A549 (cell line): Measurements from ENCODE around the gene CACNA2D2. TPM values are rescaled to one million over a fixed set of nuclear protein-coding genes. Genes with fewer than 3 reads are reported as not detected.

ENCODE experiments used
- ATAC-seq, 2 experiments: fragments of 200-7000 bp in 1 of 2; fragments of >200 bp in 1 of 2; cut with Nextera tagmentation in 1 of 2; cut with Tn5 transposase in 1 of 2; 3 replicates each; pipeline versions ENCODE4 v1.8.0 to v1.9.1; 2018 to 2020; ENCODE audit warnings: mild to moderate bottlenecking in 1 of 2, moderate library complexity in 1 of 2
- CTCF ChIA-PET: fragments of 300-600 bp; sonication (Branson Sonifier 250); formaldehyde crosslinking; extraction: SDS; loops from one replicate; lab custom pipeline; 2021; ENCODE audit warnings: antibody characterized with exemption, inconsistent platforms; lab: Yijun Ruan, JAX
- POLR2A ChIA-PET: fragments of 350-600 bp; formaldehyde crosslinking; extraction: SDS; loops from one replicate; lab custom pipeline; 2021; ENCODE audit warnings: antibody characterized with exemption, inconsistent platforms; lab: Yijun Ruan, JAX
- DNase-seq, 2 experiments: peaks; one replicate each; pipeline versions ENCODE4 v3.0.0 to v3.0.0-alpha.2; 2011 to 2016; ENCODE audit warnings: low read depth in 1 of 2, low spot score in 1 of 2
- FAIRE-seq: peaks from 2 replicates; lab custom pipeline; 2011; peaks lifted over from hg19 to GRCh38; lab: Jason Lieb, UNC
- H3K27ac ChIP-seq, 2 experiments: fragments of >200 bp; sonication (Bioruptor Twin); formaldehyde crosslinking; 3 replicates each; pipeline ENCODE4 v1.5.1; 2016 to 2017
- H3K4me1 ChIP-seq: fragments of >200 bp; sonication (Bioruptor Twin); formaldehyde crosslinking; 3 replicates; pipeline ENCODE4 v1.6.1; 2016
- H3K4me2 ChIP-seq: fragments of >200 bp; sonication (Bioruptor Twin); formaldehyde crosslinking; 3 replicates; pipeline ENCODE4 v1.6.1; 2016
- H3K4me3 ChIP-seq: fragments of >200 bp; sonication (Bioruptor Twin); formaldehyde crosslinking; 3 replicates; pipeline ENCODE4 v1.5.1; 2016
- H3K9me3 ChIP-seq: fragments of >200 bp; sonication (Bioruptor Twin); formaldehyde crosslinking; 3 replicates; pipeline ENCODE4 v1.6.1; 2016
- CBX2 ChIP-seq: fragments of 200-600 bp; sonication (generic); IDR thresholded peaks from 2 replicates; pipeline ENCODE4 v1.6.1; 2016; ENCODE audit warnings: low read depth, mild to moderate bottlenecking, borderline replicate concordance
- CBX8 ChIP-seq: fragments of 200-600 bp; sonication (generic); IDR thresholded peaks from 2 replicates; pipeline ENCODE4 v1.6.1; 2016
- CEBPB ChIP-seq, 2 experiments: fragments of >200 bp in 1 of 2; sonication (Bioruptor Twin) in 1 of 2; formaldehyde crosslinking in 1 of 2; IDR thresholded peaks; 2 replicates each; pipeline ENCODE4 v1.6.1; 2012 to 2016
- CHD2 ChIP-seq: fragments of 150-350 bp; IDR thresholded peaks from 2 replicates; pipeline ENCODE4 v1.6.1; 2014; ENCODE audit warnings: low read length; ENCODE audit not compliant: partially characterized antibody
- E2F6 ChIP-seq: IDR thresholded peaks from 2 replicates; pipeline ENCODE4 v1.6.1; 2012; ENCODE audit warnings: low read depth, borderline replicate concordance
- EHF ChIP-seq: fragments of 250-450 bp; sonication (Bioruptor Pico); IDR thresholded peaks from 2 replicates; pipeline ENCODE4 v1.5.0; 2020; ENCODE audit warnings: mild to moderate bottlenecking
- EHMT2 ChIP-seq: fragments of 200-600 bp; sonication (generic); IDR thresholded peaks from 2 replicates; pipeline ENCODE4 v1.6.1; 2016; ENCODE audit warnings: antibody characterized with exemption, low read depth, mild to moderate bottlenecking, moderate library complexity
- EP300 ChIP-seq, 2 experiments: fragments of >200 bp; sonication (Bioruptor Twin); formaldehyde crosslinking; IDR thresholded peaks; 2 replicates in 1 of 2; 3 replicates in 1 of 2; pipeline ENCODE4 v1.6.1; 2016 to 2017
- FOSB ChIP-seq: fragments of 250-450 bp; sonication (Bioruptor Pico); IDR thresholded peaks from 2 replicates; pipeline ENCODE4 v1.5.0; 2020; ENCODE audit warnings: mild to moderate bottlenecking, moderate library complexity
- FOSL2 ChIP-seq, 2 experiments: fragments of 450-650 bp in 1 of 2; fragments of >200 bp in 1 of 2; sonication (Bioruptor Twin) in 1 of 2; formaldehyde crosslinking; IDR thresholded peaks; 2 replicates each; pipeline versions ENCODE4 v1.5.0 to v1.6.1; 2016 to 2020; ENCODE audit warnings: mild to moderate bottlenecking in 1 of 2, moderate library complexity in 1 of 2
- FOXS1 ChIP-seq: fragments of 250-450 bp; sonication (Bioruptor Pico); IDR thresholded peaks from 2 replicates; pipeline ENCODE4 v1.5.0; 2020; ENCODE audit warnings: mild to moderate bottlenecking, moderate library complexity
- GATA3 ChIP-seq: IDR thresholded peaks from 2 replicates; pipeline ENCODE4 v1.6.1; 2012; ENCODE audit warnings: borderline replicate concordance
- HMGXB4 ChIP-seq: fragments of 250-450 bp; sonication (Bioruptor Pico); IDR thresholded peaks from 2 replicates; pipeline ENCODE4 v1.5.0; 2021; ENCODE audit warnings: mild to moderate bottlenecking, moderate library complexity, borderline replicate concordance
- HOXB13 ChIP-seq: fragments of 250-450 bp; sonication (Bioruptor Pico); IDR thresholded peaks from 2 replicates; pipeline ENCODE4 v1.5.0; 2020; ENCODE audit warnings: low read depth, mild to moderate bottlenecking, moderate library complexity
- HOXB5 ChIP-seq: fragments of 250-450 bp; sonication (Bioruptor Pico); IDR thresholded peaks from 2 replicates; pipeline ENCODE4 v1.5.0; 2020; ENCODE audit warnings: mild to moderate bottlenecking, moderate library complexity
- JUN ChIP-seq, 2 experiments: fragments of >200 bp; sonication (Bioruptor Twin); formaldehyde crosslinking; IDR thresholded peaks; 2 replicates in 1 of 2; 3 replicates in 1 of 2; pipeline ENCODE4 v1.6.1; 2016 to 2017
- JUNB ChIP-seq: fragments of >200 bp; sonication (Bioruptor Twin); formaldehyde crosslinking; IDR thresholded peaks from 2 replicates; pipeline ENCODE4 v1.6.1; 2016
- KDM1A ChIP-seq: fragments of 200-600 bp; sonication (generic); IDR thresholded peaks from 2 replicates; pipeline ENCODE4 v1.6.1; 2016; ENCODE audit warnings: low read depth, mild to moderate bottlenecking
- MAZ ChIP-seq: fragments of 150-350 bp; IDR thresholded peaks from 2 replicates; pipeline ENCODE4 v1.6.1; 2014; ENCODE audit warnings: antibody characterized with exemption, low read depth, low read length, borderline replicate concordance
- MYC ChIP-seq: IDR thresholded peaks from 2 replicates; pipeline ENCODE4 v1.6.1; 2012; ENCODE audit warnings: mild to moderate bottlenecking, inconsistent platforms, low read length, improper control_type of control experiment, borderline replicate concordance
- NPAS2 ChIP-seq: fragments of 250-450 bp; sonication (Bioruptor Pico); IDR thresholded peaks from 2 replicates; pipeline ENCODE4 v1.8.0; 2022; ENCODE audit warnings: mild to moderate bottlenecking, moderate library complexity, borderline replicate concordance
- NR3C1 ChIP-seq: fragments of >200 bp; sonication (Bioruptor Twin); formaldehyde crosslinking; IDR thresholded peaks from 3 replicates; pipeline ENCODE4 v1.6.1; 2017
- POLR2AphosphoS2 ChIP-seq: conservative IDR thresholded peaks from 2 replicates; pipeline ENCODE4 v1.6.1; 2012; ENCODE audit warnings: low read length, improper control_type of control experiment, inconsistent platforms
- SMC3 ChIP-seq: fragments of >200 bp; sonication (Bioruptor Twin); formaldehyde crosslinking; IDR thresholded peaks from 3 replicates; pipeline ENCODE4 v1.6.1; 2018; ENCODE audit warnings: inconsistent platforms
- TFCP2L1 ChIP-seq: fragments of 250-450 bp; sonication (Bioruptor Pico); IDR thresholded peaks from 2 replicates; pipeline ENCODE4 v1.5.0; 2021; ENCODE audit warnings: mild to moderate bottlenecking
- TP53 ChIP-seq: fragments of 250-450 bp; sonication (Bioruptor Pico); IDR thresholded peaks from 2 replicates; pipeline ENCODE4 v1.5.0; 2021; ENCODE audit warnings: mild to moderate bottlenecking, moderate library complexity
- ZSCAN20 ChIP-seq: fragments of 250-450 bp; sonication (Bioruptor Pico); IDR thresholded peaks from 2 replicates; pipeline ENCODE4 v1.8.0; 2022; ENCODE audit warnings: mild to moderate bottlenecking, moderate library complexity
- WGBS: methylation state at CpG from one replicate; pipeline ENCODE4 v1.1.6; 2017; ENCODE audit errors: missing lambda C conversion rate; 5-methylcytosine and 5-hydroxymethylcytosine counted together
- polyA plus RNA-seq, 4 experiments: library from polyadenylated mRNA; depleted of rRNA in 3 of 4; stranded (reverse); fragments of >200 nt; fragmentation: RNase III in 1 of 4; extraction: RNeasy Plus Mini Kit Qiagen cat#74134 plus additional on column Dnase treatment in 1 of 4; gene quantifications; 2 replicates in 3 of 4; 3 replicates in 1 of 4; pipeline ENCODE4 v1.2.3, GENCODE V29; 2011 to 2017
- TF ChIP-seq, protein P1 (sequence below): IDR thresholded peaks from 2 replicates; pipeline ENCODE4 v1.6.1; 2012
- TF ChIP-seq, protein P2 (sequence below): fragments of 450-650 bp; IDR thresholded peaks from 2 replicates; pipeline ENCODE4 v1.6.1; 2014; ENCODE audit warnings: antibody characterized with exemption
- TF ChIP-seq, protein P3 (sequence below): IDR thresholded peaks from 2 replicates; pipeline ENCODE4 v1.6.1; 2012

The CACNA2D2 gene
- polyA plus RNA-seq, 2 of the 4 experiments (the other 2 are of a cell fraction): 0.21 to 0.75 TPM

DNA sequence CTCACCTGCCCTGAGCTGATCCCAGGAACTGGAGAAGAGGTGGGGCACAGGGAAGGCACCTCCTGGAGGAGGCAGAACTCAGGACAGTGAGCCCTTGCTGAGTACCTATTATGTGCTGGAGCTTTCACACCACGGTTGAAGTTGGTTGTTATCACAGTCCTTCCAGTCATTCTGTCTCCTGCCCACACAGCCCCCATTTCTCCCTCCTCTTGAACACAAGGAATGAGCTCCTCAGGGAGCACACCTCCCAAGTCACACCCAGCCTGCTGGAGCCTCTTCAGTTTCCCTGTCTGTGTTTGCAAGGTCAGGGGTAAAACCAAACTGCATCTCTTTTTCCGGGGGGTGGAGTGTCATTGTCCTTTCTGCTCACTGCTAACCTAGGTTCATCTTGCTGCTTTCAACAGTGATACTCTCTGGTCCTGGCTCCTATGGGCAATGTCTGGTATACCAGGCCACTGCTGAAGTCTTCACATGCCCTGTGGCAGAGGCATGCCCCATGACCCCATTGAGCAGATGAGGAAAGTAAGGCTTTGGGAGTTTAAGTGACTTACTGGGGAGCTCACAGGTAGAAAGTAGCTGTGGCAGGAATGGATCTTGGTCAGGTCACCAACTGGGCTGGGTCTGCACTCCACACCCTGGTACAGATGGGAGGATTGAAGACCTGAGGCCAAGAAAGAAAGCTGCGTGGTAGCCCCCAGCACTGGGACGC lies 34.1 kb upstream of the CACNA2D2 start:
- CTCF ChIA-PET: interaction anchor here (0.6 to 2.7 kb wide), 8 partner anchors 12 to 624 kb away, joined by 3 to 11 read pairs (median 4); no protein-coding TSS in a partner anchor

GRCh38 chr3:50536471-50537180 lies 33.2 kb upstream of the CACNA2D2 start:
- POLR2A ChIA-PET: no interaction called here
- no peaks in the 10 kb centered on the region for H3K9me3 ChIP-seq
- DNase-seq: no peak
- H3K4me1 ChIP-seq: no peaks in the 10 kb centered on the region
- H3K27ac ChIP-seq: no peak overlapping the region
- no peak for FAIRE-seq
- H3K4me2 ChIP-seq: no peak overlapping the region
- no peak for TF ChIP-seq HMGXB4
- no peak for TF ChIP-seq GATA3
- no peak for TF ChIP-seq POLR2AphosphoS2
- TF ChIP-seq, protein P1, sequence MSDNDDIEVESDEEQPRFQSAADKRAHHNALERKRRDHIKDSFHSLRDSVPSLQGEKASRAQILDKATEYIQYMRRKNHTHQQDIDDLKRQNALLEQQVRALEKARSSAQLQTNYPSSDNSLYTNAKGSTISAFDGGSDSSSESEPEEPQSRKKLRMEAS: no peak
- TF ChIP-seq CBX8: no peak
- TF ChIP-seq KDM1A: no peak
- no peak for TF ChIP-seq CHD2
- no peak for TF ChIP-seq JUNB
- no peak for TF ChIP-seq TFCP2L1 (CRISPR knock-in tag)
- TF ChIP-seq, protein P2, sequence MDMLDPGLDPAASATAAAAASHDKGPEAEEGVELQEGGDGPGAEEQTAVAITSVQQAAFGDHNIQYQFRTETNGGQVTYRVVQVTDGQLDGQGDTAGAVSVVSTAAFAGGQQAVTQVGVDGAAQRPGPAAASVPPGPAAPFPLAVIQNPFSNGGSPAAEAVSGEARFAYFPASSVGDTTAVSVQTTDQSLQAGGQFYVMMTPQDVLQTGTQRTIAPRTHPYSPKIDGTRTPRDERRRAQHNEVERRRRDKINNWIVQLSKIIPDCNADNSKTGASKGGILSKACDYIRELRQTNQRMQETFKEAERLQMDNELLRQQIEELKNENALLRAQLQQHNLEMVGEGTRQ: no peak
- no peak for TF ChIP-seq HOXB13 (CRISPR knock-in tag)
- TF ChIP-seq MAZ: no peak
- TF ChIP-seq NPAS2 (CRISPR knock-in tag): no peak
- no peak for TF ChIP-seq HOXB5
- no peak for TF ChIP-seq FOXS1
- TF ChIP-seq, protein P3, sequence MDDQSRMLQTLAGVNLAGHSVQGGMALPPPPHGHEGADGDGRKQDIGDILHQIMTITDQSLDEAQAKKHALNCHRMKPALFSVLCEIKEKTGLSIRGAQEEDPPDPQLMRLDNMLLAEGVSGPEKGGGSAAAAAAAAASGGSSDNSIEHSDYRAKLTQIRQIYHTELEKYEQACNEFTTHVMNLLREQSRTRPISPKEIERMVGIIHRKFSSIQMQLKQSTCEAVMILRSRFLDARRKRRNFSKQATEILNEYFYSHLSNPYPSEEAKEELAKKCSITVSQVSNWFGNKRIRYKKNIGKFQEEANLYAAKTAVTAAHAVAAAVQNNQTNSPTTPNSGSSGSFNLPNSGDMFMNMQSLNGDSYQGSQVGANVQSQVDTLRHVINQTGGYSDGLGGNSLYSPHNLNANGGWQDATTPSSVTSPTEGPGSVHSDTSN: no peak
- no peak for TF ChIP-seq JUN (IDR thresholded peaks at IDR 0.05)
- TF ChIP-seq ZSCAN20: no peak
- no peak overlapping the region for H3K4me3 ChIP-seq
- CTCF ChIA-PET: interaction anchor here (0.9 to 2.7 kb wide), 8 partner anchors 13 to 189 kb away, joined by 3 to 11 read pairs (median 4); no protein-coding TSS in a partner anchor
- ATAC-seq: no peak
- WGBS: 23% methylated on average over 3 of the region's 5 CpGs

More for the DNA sequence above, 34.1 kb upstream of the CACNA2D2 start:
- no peak overlapping the region for H3K27ac ChIP-seq
- H3K4me3 ChIP-seq: no peak overlapping the region
- H3K4me1 ChIP-seq: no peaks in the 10 kb centered on the region
- H3K4me2 ChIP-seq: no peak overlapping the region
- no peak for TF ChIP-seq FOSB (CRISPR knock-in tag)
- TF ChIP-seq CBX2: no peak
- no peak for TF ChIP-seq EP300 (IDR thresholded peaks at IDR 0.05)
- no peak for TF ChIP-seq SMC3
- TF ChIP-seq NR3C1: no peak
- TF ChIP-seq CEBPB (IDR thresholded peaks at IDR 0.05): no peak
- no peak for TF ChIP-seq E2F6
- no peak for TF ChIP-seq TP53 (CRISPR knock-in tag)
- no peak for TF ChIP-seq EHF (CRISPR knock-in tag)
- TF ChIP-seq MYC: no peak
- TF ChIP-seq FOSL2 (IDR thresholded peaks at IDR 0.05): no peak
- TF ChIP-seq FOSL2 (CRISPR knock-in tag; IDR thresholded peaks at IDR 0.05): no peak
- no peak for TF ChIP-seq EHMT2
- no peak for FAIRE-seq
- no peak for DNase-seq
- no peaks in the 10 kb centered on the region for H3K9me3 ChIP-seq
- no peak for ATAC-seq
- 7% methylated on average over 4 of the region's 4 CpGs for WGBS
- POLR2A ChIA-PET: no interaction called here
